HCEC 1CT (cell line): Measurements from ENCODE around the gene ACLY.
"Not testable (repeated sequence)": the region's sequence is repeated elsewhere in the genome, so short reads cannot be mapped to it uniquely, and the experiment has no call there.

Source experiments
- DNase-seq: peaks from one replicate; pipeline ENCODE4 v3.0.0-alpha.2; 2017

ACLY gene

GRCh38 chr17:41939044-41939692, 20.4 kb upstream of the ACLY start:
- DNase-seq, result no peak

DNA sequence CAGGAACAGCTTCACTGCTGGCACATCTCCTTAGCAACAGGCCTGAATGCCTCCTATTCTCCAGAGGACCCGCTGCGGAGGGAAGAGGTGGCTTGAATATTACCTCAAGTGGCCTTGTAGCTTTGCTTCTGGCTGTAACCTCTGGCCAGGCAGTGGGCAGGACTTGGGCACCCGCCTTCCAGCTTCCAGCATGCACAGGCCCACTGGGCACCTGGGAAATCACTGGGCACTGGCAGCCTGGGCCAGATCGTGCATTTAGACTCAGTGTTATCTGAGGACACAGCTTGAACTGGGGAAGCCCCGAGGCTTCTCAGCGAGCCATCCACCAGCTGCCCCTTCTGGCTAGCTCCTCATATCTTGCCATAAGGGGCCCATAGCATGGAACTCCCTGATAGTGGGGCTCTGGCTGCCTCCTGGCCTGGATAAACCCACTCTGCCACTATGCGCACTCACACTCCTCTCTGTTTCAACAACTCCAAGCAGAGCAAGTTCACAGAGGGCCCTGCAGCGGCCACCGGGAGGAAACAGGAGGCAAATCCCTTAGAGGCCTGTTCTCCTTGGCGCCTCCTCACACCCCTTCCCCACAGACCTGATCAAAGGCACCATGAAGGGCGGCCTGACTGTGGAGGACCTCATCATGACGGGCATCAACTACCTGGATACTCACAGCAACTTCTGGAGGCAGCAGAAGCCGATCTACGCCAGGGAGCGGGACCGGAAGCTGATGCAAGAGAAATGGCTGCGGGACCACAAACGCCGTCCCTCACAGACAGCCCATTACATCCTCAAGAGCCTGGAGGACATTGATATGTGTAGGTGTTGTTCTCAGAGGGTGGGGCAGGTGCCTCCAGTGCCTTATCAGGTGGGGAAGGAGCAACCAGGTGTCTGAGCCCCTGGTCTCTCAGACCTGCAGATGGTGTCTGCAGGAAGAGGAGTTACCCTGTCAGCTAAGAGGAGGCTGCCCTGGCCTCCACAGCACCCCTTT, 19.5 kb upstream of the ACLY start:
- DNase-seq, result no peak

DNA sequence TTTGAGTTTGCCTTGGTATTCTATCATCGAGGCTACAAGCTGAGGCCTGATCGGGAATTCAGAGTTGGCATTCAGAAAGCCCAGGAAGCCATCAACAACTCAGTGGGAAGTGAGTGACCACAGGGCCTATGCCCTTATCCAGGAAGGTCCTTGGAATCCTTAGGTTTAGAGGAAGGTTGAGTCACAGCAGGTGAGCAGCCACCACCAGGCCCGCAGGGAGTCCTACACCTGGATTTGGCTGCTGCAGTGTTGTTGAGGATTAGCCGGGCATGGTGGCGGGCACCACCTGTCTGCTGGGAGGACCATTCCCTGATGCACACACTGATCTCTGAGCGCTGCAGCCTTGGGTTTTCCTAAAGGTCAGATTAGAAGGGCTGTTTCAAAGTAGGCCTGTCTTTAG, 16.9 kb upstream of the ACLY start:
- no peak for DNase-seq

DNA sequence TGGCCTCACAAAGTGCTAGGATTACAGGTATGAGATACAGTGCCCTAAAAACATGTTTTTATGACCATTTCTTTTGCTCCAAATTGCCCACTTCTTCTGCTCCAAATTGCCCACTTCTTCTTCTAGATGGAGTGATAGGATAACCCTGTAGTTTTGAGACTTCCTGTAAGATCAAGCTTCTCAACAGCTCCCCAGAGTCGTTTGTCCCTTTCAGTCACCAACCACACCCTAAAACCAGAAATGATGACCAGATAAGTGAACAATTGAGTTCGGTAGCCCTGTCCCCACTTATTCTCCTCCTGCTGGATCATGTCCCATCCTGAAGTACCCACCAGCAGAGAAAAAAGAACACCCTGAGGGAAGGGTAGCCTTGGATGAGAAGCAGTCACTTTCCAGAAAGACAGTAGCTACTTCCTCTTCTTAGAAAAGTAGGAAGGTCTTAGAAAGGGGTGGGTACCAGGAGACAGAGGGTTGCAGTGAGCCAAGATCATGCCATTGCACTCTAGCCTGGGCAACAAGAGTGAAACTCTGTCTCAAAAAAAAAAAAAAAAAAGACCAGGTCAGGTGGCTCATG, 14.2 kb upstream of the ACLY start:
- no peak for DNase-seq

DNA sequence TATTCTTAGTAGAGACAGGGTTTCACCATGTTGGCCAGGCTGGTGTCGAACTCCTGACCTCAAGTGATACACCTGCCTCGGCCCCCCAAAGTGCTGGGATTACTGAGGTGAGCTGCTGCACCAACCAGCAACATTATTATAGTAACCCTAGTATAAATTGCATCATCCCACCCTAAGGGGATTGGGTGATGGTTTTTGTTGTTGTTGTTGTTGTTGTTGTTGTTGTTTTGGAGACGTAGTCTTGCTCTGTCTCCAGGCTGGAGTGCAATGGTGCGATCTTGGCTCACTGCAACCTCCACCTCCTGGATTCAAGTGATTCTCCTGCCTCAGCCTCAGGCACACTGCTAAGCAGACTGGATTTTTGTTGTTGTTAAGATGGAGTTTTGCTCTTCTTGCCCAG, 13.0 kb upstream of the ACLY start:
- DNase-seq, result not testable (repeated sequence)

DNA sequence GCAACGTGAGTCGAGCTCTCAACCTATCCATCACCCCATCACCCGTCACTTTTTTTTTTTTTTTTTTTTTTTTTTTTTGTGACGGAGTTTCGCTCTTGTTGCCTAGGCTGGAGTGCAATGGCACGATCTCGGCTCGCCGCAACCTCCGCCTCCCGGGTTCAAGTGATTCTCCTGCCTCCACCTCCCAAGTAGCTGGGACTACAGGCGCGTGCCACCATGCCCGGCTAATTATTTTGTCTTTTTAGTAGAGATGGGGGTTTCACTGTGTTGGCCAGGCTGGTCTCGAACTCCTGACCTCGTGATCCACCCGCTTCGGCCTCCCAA, 12.0 kb upstream of the ACLY start:
- DNase-seq, result not testable (repeated sequence)

GRCh38 chr17:41930009-41930832, 11.5 kb upstream of the ACLY start, which contains the start of gene ODAD4:
Gene ODAD4 (plus strand): TSS chr17:41930617. CDS start chr17:41930724, 107 bp downstream.
- DNase-seq, result peak; percentile 98

DNA sequence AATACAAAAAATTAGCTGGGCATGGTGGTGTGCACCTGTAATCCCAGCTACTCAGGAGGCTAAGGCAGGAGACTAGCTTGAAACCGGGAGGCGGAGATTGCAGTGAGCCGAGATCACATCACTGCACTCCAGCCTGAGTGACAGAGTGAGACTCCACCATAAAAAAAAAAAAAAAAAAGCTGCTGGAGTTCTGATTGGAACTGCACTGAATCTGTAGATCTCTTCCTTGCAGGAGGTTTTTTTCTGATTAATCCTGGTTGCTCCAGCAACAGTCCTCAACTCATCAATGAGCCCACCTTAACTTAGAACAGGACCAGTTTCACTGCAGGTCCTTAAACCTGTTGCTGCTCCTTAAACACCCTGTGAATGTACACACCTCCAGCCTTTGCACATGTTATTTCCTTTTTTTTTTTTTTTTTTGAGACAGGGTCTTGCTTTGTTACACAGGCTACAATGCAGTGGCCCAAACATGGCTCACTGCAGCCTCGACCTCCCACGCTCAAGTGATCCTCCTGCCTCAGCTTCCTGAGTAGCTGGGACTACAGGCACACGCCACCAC, 10.0 kb upstream of the ACLY start:
- DNase-seq, result no peak

GRCh38 chr17:41925991-41926590, 7.3 kb upstream of the ACLY start:
- DNase-seq, result no peak

DNA sequence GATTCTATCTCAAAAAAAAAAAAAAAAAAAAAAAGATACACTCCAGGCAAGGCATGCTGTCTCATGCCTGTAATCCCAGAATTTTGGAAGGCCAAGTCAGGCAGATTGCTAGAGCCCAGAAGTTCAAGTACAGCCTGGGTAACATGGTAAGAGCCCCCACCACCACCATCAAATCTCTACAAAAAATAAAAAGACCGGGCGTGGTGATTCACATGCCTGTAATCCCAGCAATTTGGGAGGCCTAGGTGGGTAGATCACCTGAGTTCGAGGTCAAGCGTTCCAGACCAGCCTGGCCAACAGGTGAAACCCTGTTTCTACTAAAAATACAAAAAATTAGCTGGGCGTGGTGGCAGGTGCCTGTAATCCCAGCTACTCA, 1.8 kb upstream of the ACLY start:
- no peak for DNase-seq

DNA sequence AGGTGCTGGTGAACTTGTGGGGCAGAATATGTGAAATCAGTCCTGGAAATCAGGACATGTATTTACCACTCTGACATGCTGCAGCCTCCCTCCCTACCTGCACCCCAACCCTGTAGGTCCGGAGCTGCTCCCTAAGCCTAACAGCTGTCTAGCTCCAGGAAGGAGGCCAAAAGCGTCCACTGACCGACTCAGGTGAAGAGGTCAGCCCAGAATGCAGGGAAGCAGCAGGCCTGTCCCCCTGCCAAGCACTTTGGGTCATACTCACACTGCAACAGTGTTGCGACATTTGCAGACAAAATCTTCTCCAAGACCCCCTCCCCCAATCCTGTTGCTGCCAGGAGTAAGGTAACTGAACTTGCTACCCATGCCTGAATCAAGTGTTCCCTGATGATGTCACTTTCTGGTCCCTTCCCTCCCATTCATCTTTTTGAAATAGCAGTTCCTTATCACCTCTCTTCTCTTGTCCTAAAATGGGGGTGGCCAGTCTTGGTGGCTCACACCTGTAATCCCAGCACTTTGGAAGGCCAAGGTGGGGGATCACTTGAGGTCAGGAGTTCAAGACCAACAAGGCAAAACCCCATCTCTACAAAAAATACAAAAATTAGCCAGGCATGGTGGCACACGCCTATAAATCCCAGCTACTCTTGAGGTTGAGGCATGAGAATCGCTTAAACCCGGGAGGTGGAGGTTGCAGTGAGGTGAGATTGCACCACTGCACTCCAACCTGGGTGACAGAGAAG, 1.3 kb upstream of the ACLY start:
- peak; percentile 55 for DNase-seq

GRCh38 chr17:41919165-41919817, 540 bp upstream of the ACLY start:
- DNase-seq, result no peak

- no peak for DNase-seq
Observed at GRCh38 chr17:41917679-41918313, 955 bp downstream of the ACLY start.

GRCh38 chr17:41917192-41917591, 1.6 kb downstream of the ACLY start:
- DNase-seq, result peak; percentile 26

DNA sequence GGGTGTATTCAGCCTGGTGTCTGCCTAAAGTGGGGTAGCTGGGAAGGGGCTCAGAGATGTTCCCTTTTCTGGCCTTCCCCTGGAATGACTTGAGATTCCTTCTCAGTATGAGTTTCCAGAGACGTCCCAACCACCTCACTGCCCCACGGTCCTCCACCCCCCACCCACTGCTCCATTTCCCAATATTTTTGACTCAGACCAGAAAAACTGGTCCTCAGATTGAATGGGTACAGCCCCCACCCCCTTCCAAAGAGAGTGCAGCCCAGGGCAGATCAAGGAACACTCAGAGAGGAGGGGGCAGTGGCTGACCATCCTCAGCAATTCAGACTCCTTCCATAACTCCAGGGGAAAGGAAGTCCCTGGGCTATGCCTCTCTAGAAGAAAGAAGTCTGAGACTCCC, 3.2 kb downstream of the ACLY start:
- no peak for DNase-seq

- no peak for DNase-seq
Observed at GRCh38 chr17:41915020-41915419, 3.7 kb downstream of the ACLY start.

GRCh38 chr17:41914358-41914766, 4.4 kb downstream of the ACLY start:
- no peak for DNase-seq

DNA sequence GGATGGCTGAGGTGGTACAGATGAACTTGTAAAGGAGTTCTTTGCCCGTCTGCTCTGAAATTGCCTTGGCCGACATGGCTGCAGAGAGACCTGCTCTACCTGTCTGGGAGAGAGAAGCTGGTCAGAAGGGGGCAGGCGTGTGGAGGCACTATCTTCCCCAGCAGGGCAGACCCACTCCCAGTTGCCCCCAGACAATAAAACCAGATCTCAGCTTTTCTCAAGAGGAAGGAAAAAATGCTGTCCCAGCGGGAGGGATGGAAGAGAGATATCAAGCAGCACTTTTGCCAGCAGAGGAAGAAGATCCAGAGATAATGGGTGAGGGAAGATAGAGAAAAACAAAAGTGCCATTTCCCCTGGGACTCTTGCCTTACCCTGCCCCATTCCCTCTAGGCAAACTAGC, 5.0 kb downstream of the ACLY start:
- no peak for DNase-seq

DNA sequence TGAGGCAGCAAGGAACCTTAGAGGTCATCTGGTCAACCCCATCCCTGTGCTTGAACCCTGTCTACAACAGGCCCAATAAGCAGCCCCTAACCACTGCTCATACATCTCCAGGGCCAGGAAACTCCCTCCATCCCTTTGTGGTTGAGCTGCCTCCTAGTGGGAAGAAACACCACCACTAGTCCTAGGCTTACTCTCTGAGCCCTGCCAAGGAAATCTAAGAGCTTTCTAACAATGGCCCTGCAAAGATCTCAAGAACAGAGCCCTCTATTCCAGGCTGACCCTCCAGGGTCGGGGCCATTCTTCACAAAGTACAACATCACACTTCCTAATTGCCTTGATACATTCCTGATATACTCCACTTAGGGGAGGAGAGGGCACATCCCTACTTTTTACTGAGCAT, 5.8 kb downstream of the ACLY start:
- DNase-seq, result no peak

DNA sequence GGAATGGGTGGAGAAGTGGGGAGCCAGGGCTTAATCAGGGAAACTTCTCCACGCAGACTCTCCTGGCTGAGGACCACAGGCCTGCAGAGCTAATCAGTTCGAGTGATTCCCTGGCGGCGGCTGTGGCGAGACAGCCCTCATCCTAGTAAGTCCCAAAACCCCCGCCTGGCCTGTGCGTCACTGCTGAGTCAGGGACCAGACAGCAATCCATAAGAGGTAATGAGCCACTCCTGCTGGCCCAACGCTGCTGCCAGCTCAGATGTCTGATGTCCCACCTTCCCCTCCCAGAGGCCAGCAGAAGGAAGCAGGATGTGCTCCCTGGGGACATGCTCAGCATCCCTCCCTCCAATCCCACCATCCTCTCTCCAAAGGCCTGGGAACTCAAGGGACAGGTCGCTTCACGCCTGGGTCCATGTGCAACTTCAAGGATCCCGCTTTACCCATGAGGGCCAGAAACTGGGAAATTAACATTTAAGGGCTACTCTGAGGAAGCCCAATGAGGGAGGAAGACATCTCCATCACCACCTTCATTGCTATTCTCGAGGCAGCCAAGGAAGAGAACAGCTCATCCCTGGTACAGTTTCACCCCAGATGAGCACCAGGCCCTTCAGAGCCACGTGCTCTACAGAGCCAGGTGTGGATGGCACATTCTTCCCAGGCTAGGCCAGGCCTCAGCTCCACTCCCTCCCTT, 7.9 kb downstream of the ACLY start:
- DNase-seq, result peak; percentile 98
